GM10248 (cell line): ENCODE measurements around the gene SLC44A5.

Experiments
- CTCF ChIA-PET: fragments of 300-600 bp; sonication (Branson Sonifier 250); formaldehyde crosslinking; extraction: SDS; loops from one replicate; lab custom pipeline; 2021; ENCODE audit warnings: antibody characterized with exemption; lab: Yijun Ruan, JAX
- POLR2A ChIA-PET: fragments of 350-650 bp; sonication (Branson Sonifier 250); formaldehyde crosslinking; extraction: SDS; loops from one replicate; lab custom pipeline; 2020; ENCODE audit warnings: antibody characterized with exemption; lab: Yijun Ruan, JAX
- DNase-seq: peaks from one replicate; pipeline ENCODE4 v3.0.0; 2012; ENCODE audit errors: extremely low spot score
- CTCF ChIP-seq: IDR thresholded peaks from 2 replicates; pipeline ENCODE4 v1.5.1; 2012; ENCODE audit warnings: mild to moderate bottlenecking, low read depth; ENCODE audit errors: extremely low read depth, missing control alignments, control extremely low read depth

The SLC44A5 gene

GRCh38 chr1:75475696-75476095, 135.2 kb downstream of the SLC44A5 start:
- TF ChIP-seq CTCF, result no peak
- POLR2A ChIA-PET, result no interaction called here
- CTCF ChIA-PET, result interaction anchor here (0.8 kb wide), 1 partner anchor 37 kb away, joined by 3 read pairs; no protein-coding TSS in a partner anchor
- DNase-seq, result no peak

GRCh38 chr1:75472971-75473603, 137.8 kb downstream of the SLC44A5 start:
- no peak for DNase-seq
- no peak for TF ChIP-seq CTCF
- ChIA-PET CTCF (no interaction called here), POLR2A (no interaction called here)

- no peak for DNase-seq
- CTCF ChIA-PET, result no interaction called here
- POLR2A ChIA-PET, result no interaction called here
- TF ChIP-seq CTCF, result no peak
Observed at GRCh38 chr1:75472089-75472970, 138.6 kb downstream of the SLC44A5 start.

GRCh38 chr1:75471252-75471651, 139.7 kb downstream of the SLC44A5 start:
- TF ChIP-seq CTCF, result no peak

GRCh38 chr1:75470448-75470847, 140.5 kb downstream of the SLC44A5 start:
- DNase-seq, result no peak
- POLR2A ChIA-PET, result no interaction called here
- TF ChIP-seq CTCF, result no peak
- CTCF ChIA-PET, result interaction anchor here (1.0 to 1.4 kb wide), 2 partner anchors 14 to 16 kb away, joined by 3 to 4 read pairs; no protein-coding TSS in a partner anchor

More at GRCh38 chr1:75471252-75471651, 139.7 kb downstream of the SLC44A5 start:
- CTCF ChIA-PET, result no interaction called here
- DNase-seq, result no peak
- POLR2A ChIA-PET, result no interaction called here

- POLR2A ChIA-PET, result no interaction called here
- DNase-seq, result no peak
- no peak for TF ChIP-seq CTCF
- CTCF ChIA-PET, result interaction anchor here (1.0 to 1.4 kb wide), 2 partner anchors 15 to 17 kb away, joined by 3 to 4 read pairs; no protein-coding TSS in a partner anchor
Observed at GRCh38 chr1:75469586-75470173, 141.2 kb downstream of the SLC44A5 start.
